Prostate gland (tissue), 2 donors: Measurements from ENCODE around the gene UPK1B.

Experiments
- POLR2A ChIP-seq: fragments of 450-650 bp; IDR thresholded peaks from one replicate; pipeline ENCODE4 v1.6.1; 2016; ENCODE audit warnings: antibody characterized with exemption, mild to moderate bottlenecking
- POLR2AphosphoS5 ChIP-seq: sonication (generic); formaldehyde crosslinking; IDR thresholded peaks from one replicate; pipeline ENCODE4 v1.6.1; 2017; ENCODE audit warnings: antibody characterized with exemption
- TF ChIP-seq, protein P1 (sequence below), 4 experiments: fragments of 200-600 bp in 2 of 4; fragments of 450-650 bp in 2 of 4; sonication (generic) in 2 of 4; IDR thresholded peaks; 1 replicate in 3 of 4; 2 replicates in 1 of 4; pipeline ENCODE4 v1.5.1; 2016 to 2019; ENCODE audit warnings: antibody characterized with exemption in 4 of 4, mild to moderate bottlenecking in 2 of 4, moderate library complexity in 2 of 4

DNA sequence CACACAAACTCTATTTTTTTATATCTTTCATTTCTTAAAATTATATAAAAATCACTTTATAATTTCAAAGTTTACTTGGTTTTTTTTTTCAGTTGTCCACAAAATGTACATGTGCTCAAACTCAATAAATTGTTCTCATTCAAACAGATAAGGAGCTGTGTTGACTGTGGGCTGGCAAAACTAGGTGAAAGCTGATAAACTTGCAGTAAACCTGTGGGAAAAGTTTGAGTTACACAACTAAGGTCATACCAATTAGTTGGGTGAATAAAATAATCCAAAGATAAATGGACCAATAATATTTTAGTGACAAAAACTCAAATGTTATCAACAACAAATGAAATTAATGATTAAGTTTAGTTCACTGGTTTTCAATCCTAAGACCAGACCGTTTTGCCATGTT lies 12.6 kb upstream of the UPK1B start:
- TF ChIP-seq, protein P1, sequence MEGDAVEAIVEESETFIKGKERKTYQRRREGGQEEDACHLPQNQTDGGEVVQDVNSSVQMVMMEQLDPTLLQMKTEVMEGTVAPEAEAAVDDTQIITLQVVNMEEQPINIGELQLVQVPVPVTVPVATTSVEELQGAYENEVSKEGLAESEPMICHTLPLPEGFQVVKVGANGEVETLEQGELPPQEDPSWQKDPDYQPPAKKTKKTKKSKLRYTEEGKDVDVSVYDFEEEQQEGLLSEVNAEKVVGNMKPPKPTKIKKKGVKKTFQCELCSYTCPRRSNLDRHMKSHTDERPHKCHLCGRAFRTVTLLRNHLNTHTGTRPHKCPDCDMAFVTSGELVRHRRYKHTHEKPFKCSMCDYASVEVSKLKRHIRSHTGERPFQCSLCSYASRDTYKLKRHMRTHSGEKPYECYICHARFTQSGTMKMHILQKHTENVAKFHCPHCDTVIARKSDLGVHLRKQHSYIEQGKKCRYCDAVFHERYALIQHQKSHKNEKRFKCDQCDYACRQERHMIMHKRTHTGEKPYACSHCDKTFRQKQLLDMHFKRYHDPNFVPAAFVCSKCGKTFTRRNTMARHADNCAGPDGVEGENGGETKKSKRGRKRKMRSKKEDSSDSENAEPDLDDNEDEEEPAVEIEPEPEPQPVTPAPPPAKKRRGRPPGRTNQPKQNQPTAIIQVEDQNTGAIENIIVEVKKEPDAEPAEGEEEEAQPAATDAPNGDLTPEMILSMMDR (IDR thresholded peaks at IDR 0.05), result no peak
- TF ChIP-seq POLR2A (no peak), POLR2AphosphoS5 (no peak)
